Retina (tissue), 1 donor: Measurements from ENCODE around the gene CHAD.
A peak's percentile ranks its signal among the peaks of the same experiment; 100 is the strongest.
"Not testable (repeated sequence)": the region's sequence is repeated elsewhere in the genome, so short reads cannot be mapped to it uniquely, and the experiment has no call there.

Experiments
- DNase-seq: peaks from one replicate; pipeline ENCODE4 v3.0.0-alpha.2; 2016

CHAD gene

GRCh38 chr17:50492214-50492613, 23.5 kb upstream of the CHAD start:
- no peak for DNase-seq

GRCh38 chr17:50491505-50491904, 22.8 kb upstream of the CHAD start:
- DNase-seq, result no peak

DNA sequence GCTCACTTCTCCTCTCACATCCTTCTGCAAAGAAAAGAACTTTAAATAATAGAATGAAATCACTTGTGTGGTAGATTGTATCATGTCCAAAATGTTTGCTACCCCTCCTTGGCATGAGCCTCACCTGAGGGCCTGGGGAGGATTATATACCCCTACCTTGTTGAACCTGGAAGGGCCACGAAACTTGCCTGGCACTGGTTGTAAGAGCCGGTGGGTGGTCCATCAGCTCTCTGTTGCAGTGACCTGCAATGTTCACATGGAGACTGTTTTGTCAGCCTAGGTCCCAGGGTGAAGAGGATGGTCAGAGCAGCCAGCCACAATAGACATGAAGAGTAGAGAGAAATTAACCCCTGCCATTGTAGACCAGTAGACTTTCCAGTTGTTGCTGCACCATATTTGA, 20.2 kb upstream of the CHAD start:
- DNase-seq, result no peak

DNA sequence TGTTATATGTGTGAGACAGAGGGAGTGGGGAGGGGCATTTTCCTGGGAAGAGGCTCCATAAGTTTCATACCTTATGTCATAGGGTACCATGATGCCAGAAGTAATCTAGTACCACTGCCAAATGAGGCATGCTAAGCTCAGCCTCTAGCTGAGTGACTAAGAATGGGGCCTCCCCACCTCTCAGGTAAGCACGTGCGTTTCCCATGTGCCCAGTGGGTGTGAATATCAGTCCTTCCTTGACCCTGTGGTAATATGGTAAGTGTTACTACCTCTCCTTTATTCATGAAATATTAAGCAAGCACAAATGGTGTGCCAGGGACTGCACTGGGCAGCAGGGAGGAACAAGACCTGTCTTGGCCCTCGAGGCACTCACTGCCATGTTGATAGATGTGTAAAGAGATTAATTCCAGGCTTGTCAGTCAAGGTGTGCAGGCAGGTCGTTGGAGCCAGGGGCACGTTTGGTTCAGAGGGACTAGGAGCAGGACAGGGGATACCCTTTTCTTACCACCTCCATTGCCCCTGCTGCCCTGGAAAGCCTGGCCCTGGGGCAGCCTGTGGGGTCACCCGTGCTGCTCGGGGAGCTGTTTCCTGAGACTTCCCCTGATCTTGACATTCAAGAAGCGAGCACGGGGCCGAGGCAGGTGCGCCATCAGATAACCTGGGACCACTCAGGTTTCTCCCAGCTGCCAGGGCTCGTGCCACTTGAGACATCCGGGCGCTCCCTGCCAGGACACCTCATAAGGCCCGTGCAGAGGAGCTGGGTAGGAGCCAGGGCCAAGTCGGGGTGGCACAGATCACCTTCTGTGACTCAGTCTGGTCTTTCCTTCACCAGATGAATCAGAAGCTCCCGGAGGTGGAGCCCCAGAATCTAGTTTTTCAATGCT, 18.8 kb upstream of the CHAD start:
- DNase-seq, result no peak

DNA sequence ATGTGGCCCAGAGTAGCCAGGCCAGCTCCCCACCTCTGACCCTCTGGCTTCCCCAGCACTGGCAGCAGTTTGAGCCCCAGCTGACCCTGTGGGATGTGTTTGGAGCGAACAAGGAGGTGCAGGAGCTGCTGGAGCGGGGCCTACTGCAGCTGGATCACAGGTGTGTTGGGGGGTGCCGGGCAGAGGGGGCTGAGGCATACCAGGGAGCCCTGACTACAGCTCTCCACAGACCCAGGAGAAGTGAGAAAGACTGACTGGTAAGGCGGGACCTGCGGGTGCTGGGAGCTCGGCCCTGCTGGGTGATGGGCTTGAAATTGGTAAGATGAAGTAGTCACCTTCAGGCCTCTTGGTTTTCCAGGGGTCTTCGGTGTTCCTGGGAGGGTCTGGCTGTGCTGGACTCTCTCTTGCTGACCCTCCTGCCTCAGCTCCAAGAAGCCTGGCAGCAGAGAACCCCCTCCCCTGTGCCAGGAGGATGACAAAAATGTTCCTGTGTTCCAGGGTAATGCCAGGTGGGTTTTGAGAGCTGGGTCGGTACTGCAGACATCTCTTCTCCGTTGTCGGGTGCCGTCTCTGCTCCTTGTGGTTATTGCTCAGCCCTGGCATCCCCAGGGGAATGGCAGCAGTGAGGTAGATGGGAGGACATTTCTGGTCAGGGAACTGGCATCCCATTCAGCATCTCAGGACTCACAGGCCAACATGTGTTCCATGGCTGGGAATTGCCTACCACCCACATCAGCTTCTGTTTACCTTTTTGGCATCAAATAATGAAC, 15.9 kb upstream of the CHAD start:
- no peak for DNase-seq

- no peak for DNase-seq
Observed at GRCh38 chr17:50483266-50483665, 14.6 kb upstream of the CHAD start.

GRCh38 chr17:50482516-50482915, 13.8 kb upstream of the CHAD start:
- DNase-seq, result peak; percentile 66

- no peak for DNase-seq
Observed at GRCh38 chr17:50482110-50482509, 13.4 kb upstream of the CHAD start.

- DNase-seq, result no peak
Observed at GRCh38 chr17:50481648-50482047, 13.0 kb upstream of the CHAD start.

- no peak for DNase-seq
Observed at GRCh38 chr17:50480854-50481490, 12.3 kb upstream of the CHAD start.

DNA sequence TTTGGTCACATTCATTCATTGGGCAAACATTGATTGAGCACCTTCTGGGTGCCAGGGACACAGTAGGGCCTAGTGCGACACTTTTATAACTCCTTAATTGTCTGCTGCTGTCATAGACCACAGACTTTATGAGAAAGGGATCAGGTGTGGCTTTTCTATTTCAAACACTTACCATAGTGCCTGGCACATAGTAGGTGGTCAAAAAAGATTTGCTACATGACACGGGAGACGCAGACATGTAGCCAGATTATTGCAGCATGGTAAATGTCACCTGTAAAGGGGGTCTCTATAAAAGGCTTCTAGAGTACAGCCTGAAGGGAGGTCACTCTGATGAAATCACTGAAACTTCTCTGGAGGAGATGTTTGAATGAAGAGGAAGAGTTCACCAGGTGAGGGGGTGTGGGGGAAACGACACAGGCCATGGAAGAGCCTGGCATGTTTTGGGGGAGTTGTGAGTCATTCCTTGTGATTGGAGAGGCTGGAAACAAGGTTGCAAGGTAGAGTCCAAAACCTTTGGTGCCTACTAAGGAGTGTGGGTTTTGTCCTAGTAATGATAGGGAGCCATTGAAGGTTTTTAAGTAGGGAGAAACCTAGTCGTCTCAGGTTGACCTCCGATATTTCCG, 11.6 kb upstream of the CHAD start:
- no peak for DNase-seq

DNA sequence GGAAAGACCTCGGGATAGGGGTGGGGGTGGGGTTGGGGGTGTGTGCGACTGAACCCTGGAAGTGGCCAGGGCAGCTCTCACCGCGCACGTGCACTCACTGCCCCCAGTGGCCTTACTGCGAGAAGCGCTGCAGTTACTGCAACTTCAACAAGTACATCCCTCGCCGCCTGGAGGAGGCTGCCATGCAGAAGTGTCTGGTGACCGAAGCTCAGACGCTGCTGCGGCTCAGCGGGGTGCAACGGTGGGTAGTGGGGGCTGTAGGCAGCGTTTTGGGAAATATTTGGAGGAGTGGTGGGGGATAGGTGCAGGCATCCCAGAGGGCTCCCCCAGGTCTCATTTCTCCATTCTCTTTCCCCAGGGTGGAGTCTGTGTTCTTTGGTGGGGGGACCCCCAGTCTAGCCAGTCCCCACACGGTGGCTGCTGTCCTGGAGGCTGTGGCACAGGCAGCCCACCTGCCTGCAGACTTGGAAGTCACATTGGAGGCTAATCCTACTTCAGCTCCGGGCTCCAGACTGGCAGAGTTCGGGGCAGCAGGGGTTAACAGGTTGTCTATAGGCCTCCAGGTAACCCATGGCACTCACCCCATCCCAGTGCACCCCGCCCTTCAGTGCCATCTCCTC, 11.0 kb upstream of the CHAD start:
- DNase-seq, result peak; percentile 71

- peak; percentile 96 for DNase-seq
Observed at GRCh38 chr17:50478391-50479381, 10.0 kb upstream of the CHAD start, which contains the start of gene RSAD1. RSAD1 (plus strand) TSS chr17:50478860; CDS start chr17:50478885, 25 bp downstream.

GRCh38 chr17:50477976-50478375, 9.3 kb upstream of the CHAD start:
- no peak for DNase-seq

GRCh38 chr17:50476545-50477315, 8.1 kb upstream of the CHAD start:
- no peak for DNase-seq

GRCh38 chr17:50475775-50476544, 7.3 kb upstream of the CHAD start:
- not testable (repeated sequence) for DNase-seq

GRCh38 chr17:50475362-50475761, 6.7 kb upstream of the CHAD start:
- no peak for DNase-seq

DNA sequence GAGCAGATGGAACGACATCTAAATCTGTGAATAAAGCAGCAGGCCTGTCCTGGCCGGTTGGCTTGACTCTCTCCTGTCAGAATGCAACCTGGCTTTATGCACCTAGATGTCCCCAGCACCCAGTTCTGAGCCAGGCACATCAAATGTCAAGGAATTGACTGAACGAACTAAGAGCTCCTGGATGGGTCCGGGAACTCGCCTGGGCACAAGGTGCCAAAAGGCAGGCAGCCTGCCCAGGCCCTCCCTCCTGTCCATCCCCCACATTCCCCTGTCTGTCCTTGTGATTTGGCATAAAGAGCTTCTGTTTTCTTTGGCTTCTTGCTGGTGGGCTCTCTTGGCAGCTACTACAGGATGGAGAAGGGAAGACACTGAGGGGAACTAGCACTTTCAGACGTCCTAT, 5.8 kb upstream of the CHAD start:
- DNase-seq, result no peak

- no peak for DNase-seq
Observed at GRCh38 chr17:50473901-50474300, 5.2 kb upstream of the CHAD start.

DNA sequence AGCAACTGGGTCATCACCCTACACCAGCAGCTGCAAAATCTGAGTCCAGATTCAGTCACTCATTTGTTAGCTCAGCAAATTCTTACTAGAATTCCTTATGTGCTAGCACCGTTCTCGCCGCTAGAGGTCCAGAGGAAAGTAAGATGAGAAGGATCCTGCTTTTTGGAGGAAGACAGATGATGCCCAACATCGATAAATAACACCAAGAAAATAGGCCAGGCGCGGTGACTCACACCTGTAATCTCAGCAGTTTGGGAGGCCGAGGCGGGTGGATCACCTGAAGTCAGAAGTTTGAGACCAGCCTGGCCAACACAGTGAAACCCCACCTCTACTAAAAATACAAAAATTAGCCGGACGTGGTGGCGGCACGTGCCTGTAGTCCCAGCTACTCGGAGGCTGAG, 4.1 kb upstream of the CHAD start:
- not testable (repeated sequence) for DNase-seq
